Natural killer cell (primary cell): ENCODE measurements around the gene CDKN2B-AS1. TPM values are rescaled to one million over a fixed set of nuclear protein-coding genes. Genes with fewer than 3 reads are reported as not detected.

ENCODE experiments used
- ATAC-seq, 3 donors: fragments of 150-1000 bp in 2 of 3; fragments of 200-7000 bp in 1 of 3; cut with Tn5 transposase; 1 replicate in 1 of 3; 2 replicates in 2 of 3; pipeline ENCODE4 v1.10.0; 2021; ENCODE audit warnings: mild to moderate bottlenecking in 2 of 3, moderate library complexity in 2 of 3
- DNase-seq, 2 donors: peaks; one replicate each; pipeline versions ENCODE4 v3.0.0 to v3.0.0-alpha.2; 2013 to 2021; ENCODE audit warnings: mixed read lengths in 1 of 2
- H3K27ac ChIP-seq: one replicate; pipeline ENCODE4 v1.5.1; 2013; ENCODE audit warnings: mild to moderate bottlenecking, low read length
- H3K27me3 ChIP-seq: one replicate; pipeline ENCODE4 v1.6.1; 2013; ENCODE audit warnings: low read length; ENCODE audit not compliant: control insufficient read depth, insufficient read depth
- H3K36me3 ChIP-seq: one replicate; pipeline ENCODE4 v1.6.1; 2013; ENCODE audit warnings: low read length; ENCODE audit not compliant: control insufficient read depth, insufficient read depth
- H3K4me1 ChIP-seq: one replicate; pipeline ENCODE4 v1.6.1; 2013; ENCODE audit warnings: low read length; ENCODE audit not compliant: control insufficient read depth, insufficient read depth
- H3K4me3 ChIP-seq: one replicate; pipeline ENCODE4 v1.5.1; 2013; ENCODE audit warnings: low read length
- H3K9me3 ChIP-seq: one replicate; pipeline ENCODE4 v1.6.1; 2013; ENCODE audit warnings: low read length; ENCODE audit not compliant: control insufficient read depth, insufficient read depth
- H3K27ac Mint-ChIP-seq, 2 donors: one replicate each; pipeline ENCODE4 v1.8.0; 2022; ENCODE audit warnings: mild to moderate bottlenecking in 2 of 2, mixed read lengths in 2 of 2, moderate library complexity in 1 of 2
- H3K27me3 Mint-ChIP-seq, 2 donors: one replicate each; pipeline ENCODE4 v1.8.0; 2022; ENCODE audit warnings: low read depth in 2 of 2, mixed read lengths in 2 of 2
- H3K36me3 Mint-ChIP-seq: one replicate; pipeline ENCODE4 v1.8.0; 2022; ENCODE audit warnings: mixed read lengths
- H3K4me1 Mint-ChIP-seq, 2 donors: one replicate each; pipeline ENCODE4 v1.8.0; 2022; ENCODE audit warnings: mixed read lengths in 2 of 2
- H3K4me3 Mint-ChIP-seq: one replicate; pipeline ENCODE4 v1.8.0; 2022; ENCODE audit warnings: mild to moderate bottlenecking, moderate library complexity, mixed read lengths
- H3K9me3 Mint-ChIP-seq, 2 donors: one replicate each; pipeline ENCODE4 v1.8.0; 2022; ENCODE audit warnings: mixed read lengths in 2 of 2
- WGBS: methylation state at CpG from one replicate; pipeline ENCODE4 v1.1.7; 2013; ENCODE audit warnings: missing lambda C conversion rate; ENCODE audit not compliant: insufficient coverage; 5-methylcytosine and 5-hydroxymethylcytosine counted together
- intact Hi-C: fragments of 100-400 bp; cut with micrococcal nuclease; formaldehyde crosslinking; loops from one replicate; pipeline ENCODE4 v1.14.2; 2022
- total RNA-seq, 4 donors: library from RNA; stranded (reverse); fragments of 120-200 nt in 1 of 4; gene quantifications; one replicate each; pipeline versions ENCODE4 v1.2.3 to v1.2.4, GENCODE V29; 2013 to 2022
- TF ChIP-seq, protein P1 (sequence below): fragments of 200-600 bp; IDR thresholded peaks from one replicate; pipeline ENCODE4 v1.8.0; 2022; ENCODE audit warnings: antibody characterized with exemption

Gene CDKN2B-AS1
- total RNA-seq, 3 donors from 2014 or later (not counting 1 experiment from before 2014, with no cell fraction given), result 2.6 to 4.3 (median 3.1) TPM

DNA sequence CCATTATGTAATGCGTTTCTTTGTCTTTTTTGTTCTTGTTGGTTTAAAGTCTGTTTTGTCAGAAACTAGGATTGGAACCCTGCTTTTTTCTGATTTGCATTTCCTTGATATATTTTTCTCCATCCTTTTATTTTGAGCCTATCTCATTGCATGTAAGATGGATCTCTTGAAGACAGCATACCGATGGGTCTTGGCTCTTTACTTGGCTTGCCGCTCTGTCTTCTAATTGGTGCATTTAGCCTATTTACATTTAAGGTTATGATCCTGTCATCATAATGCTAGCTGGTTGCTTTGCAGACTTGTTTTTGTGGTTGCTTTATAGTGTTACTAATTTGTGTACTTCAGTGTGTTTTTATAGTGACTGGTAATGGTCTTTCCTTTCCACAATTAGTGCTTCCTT, 27.8 kb downstream of the CDKN2B-AS1 start:
- Histone ChIP-seq H3K36me3 (no peaks in the 10 kb centered on the region), H3K9me3 (no peaks in the 10 kb centered on the region), H3K4me3 (no peak overlapping the region), H3K27me3 (peaks cover 2% of the 10 kb centered on the region), H3K4me1 (no peaks in the 10 kb centered on the region), H3K27ac (no peak overlapping the region)
- TF ChIP-seq, protein P1, sequence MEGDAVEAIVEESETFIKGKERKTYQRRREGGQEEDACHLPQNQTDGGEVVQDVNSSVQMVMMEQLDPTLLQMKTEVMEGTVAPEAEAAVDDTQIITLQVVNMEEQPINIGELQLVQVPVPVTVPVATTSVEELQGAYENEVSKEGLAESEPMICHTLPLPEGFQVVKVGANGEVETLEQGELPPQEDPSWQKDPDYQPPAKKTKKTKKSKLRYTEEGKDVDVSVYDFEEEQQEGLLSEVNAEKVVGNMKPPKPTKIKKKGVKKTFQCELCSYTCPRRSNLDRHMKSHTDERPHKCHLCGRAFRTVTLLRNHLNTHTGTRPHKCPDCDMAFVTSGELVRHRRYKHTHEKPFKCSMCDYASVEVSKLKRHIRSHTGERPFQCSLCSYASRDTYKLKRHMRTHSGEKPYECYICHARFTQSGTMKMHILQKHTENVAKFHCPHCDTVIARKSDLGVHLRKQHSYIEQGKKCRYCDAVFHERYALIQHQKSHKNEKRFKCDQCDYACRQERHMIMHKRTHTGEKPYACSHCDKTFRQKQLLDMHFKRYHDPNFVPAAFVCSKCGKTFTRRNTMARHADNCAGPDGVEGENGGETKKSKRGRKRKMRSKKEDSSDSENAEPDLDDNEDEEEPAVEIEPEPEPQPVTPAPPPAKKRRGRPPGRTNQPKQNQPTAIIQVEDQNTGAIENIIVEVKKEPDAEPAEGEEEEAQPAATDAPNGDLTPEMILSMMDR, result no peak
- WGBS, result 98% methylated on average over 2 of the region's 3 CpGs
- H3K9me3 Mint-ChIP-seq, result no peaks in the 10 kb centered on the region
- H3K4me1 Mint-ChIP-seq, result no peaks in the 10 kb centered on the region
- no peaks in the 10 kb centered on the region for H3K36me3 Mint-ChIP-seq
- ATAC-seq, result no peak
- H3K27ac Mint-ChIP-seq, result no peak overlapping the region
- DNase-seq, result no peak
- intact Hi-C loops, result no loop called here
- peaks cover 15 to 20% of the 10 kb centered on the region in 2 donors for H3K27me3 Mint-ChIP-seq
- H3K4me3 Mint-ChIP-seq, result no peak overlapping the region

GRCh38 chr9:22026696-22027095, 32.1 kb downstream of the CDKN2B-AS1 start:
- DNase-seq (no peak), ATAC-seq (no peak)
- WGBS, result 65% methylated on average over 6 of the region's 6 CpGs
- Histone ChIP-seq H3K27ac (no peak overlapping the region), H3K4me3 (no peak overlapping the region), H3K4me1 (no peaks in the 10 kb centered on the region), H3K9me3 (no peaks in the 10 kb centered on the region), H3K27me3 (no peaks in the 10 kb centered on the region), H3K36me3 (no peaks in the 10 kb centered on the region)
- H3K27me3 Mint-ChIP-seq, result peaks cover 6 to 9% of the 10 kb centered on the region in 2 donors
- no peak overlapping the region for H3K4me3 Mint-ChIP-seq
- no peaks in the 10 kb centered on the region for H3K4me1 Mint-ChIP-seq
- H3K27ac Mint-ChIP-seq, result no peak overlapping the region
- TF ChIP-seq, protein P1, result no peak
- no peaks in the 10 kb centered on the region for H3K36me3 Mint-ChIP-seq
- intact Hi-C loops, result no loop called here
- no peaks in the 10 kb centered on the region for H3K9me3 Mint-ChIP-seq

GRCh38 chr9:22028394-22028793, 33.8 kb downstream of the CDKN2B-AS1 start:
- DNase-seq (no peak), ATAC-seq (no peak)
- H3K9me3 ChIP-seq, result no peaks in the 10 kb centered on the region
- H3K36me3 ChIP-seq, result no peaks in the 10 kb centered on the region
- intact Hi-C loops, result no loop called here
- Mint-ChIP-seq H3K4me1 (no peaks in the 10 kb centered on the region), H3K27me3 (peaks cover 0 to 2% of the 10 kb centered on the region in 2 donors), H3K36me3 (no peaks in the 10 kb centered on the region), H3K4me3 (no peak overlapping the region), H3K27ac (no peak overlapping the region), H3K9me3 (no peaks in the 10 kb centered on the region)
- TF ChIP-seq, protein P1, result no peak
- no peaks in the 10 kb centered on the region for H3K4me1 ChIP-seq
- no peak overlapping the region for H3K4me3 ChIP-seq
- no peak overlapping the region for H3K27ac ChIP-seq
- no peaks in the 10 kb centered on the region for H3K27me3 ChIP-seq

DNA sequence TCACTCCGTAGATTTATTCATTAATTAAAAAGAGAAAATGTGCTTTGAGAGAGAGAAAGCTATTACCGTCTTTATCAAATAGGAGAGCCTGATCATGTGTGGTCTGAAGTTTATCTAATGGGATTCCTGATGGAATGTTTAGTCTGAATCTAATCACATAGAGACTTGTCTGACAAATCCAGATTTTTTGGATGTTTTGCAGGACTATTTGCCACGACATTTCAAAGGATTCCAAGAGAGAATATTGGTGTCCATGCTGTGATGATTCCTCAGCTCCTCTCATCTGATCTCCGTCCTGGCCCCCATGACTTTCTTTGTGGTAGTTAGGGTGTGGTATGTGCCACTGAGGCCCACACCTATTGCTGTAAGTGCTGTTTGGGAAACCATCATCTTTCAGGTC, 34.6 kb downstream of the CDKN2B-AS1 start:
- no peaks in the 10 kb centered on the region for H3K9me3 Mint-ChIP-seq
- no peak overlapping the region for H3K27ac ChIP-seq
- WGBS, result 87% methylated on average over 4 of the region's 4 CpGs
- intact Hi-C loops, result no loop called here
- H3K4me1 ChIP-seq, result no peaks in the 10 kb centered on the region
- TF ChIP-seq, protein P1, result no peak
- H3K27me3 Mint-ChIP-seq, result peaks cover 0 to 2% of the 10 kb centered on the region in 2 donors
- H3K36me3 ChIP-seq, result no peaks in the 10 kb centered on the region
- no peak overlapping the region for H3K27ac Mint-ChIP-seq
- H3K9me3 ChIP-seq, result no peaks in the 10 kb centered on the region
- H3K4me3 ChIP-seq, result no peak overlapping the region
- H3K4me3 Mint-ChIP-seq, result no peak overlapping the region
- no peaks in the 10 kb centered on the region for H3K27me3 ChIP-seq
- DNase-seq (no peak), ATAC-seq (no peak)
- no peaks in the 10 kb centered on the region for H3K4me1 Mint-ChIP-seq
- no peaks in the 10 kb centered on the region for H3K36me3 Mint-ChIP-seq
